ENCODE data around the gene BMP6. TPM values are rescaled to one million over a fixed set of nuclear protein-coding genes. Genes with fewer than 3 reads are reported as not detected.
A peak's percentile ranks its signal among the peaks of the same experiment; 100 is the strongest.

BMP6 gene
- polyA plus RNA-seq, 1 donor (not counting 4 experiments of a cell fraction or from before 2014, with no cell fraction given), result 0.05 TPM

DNA sequence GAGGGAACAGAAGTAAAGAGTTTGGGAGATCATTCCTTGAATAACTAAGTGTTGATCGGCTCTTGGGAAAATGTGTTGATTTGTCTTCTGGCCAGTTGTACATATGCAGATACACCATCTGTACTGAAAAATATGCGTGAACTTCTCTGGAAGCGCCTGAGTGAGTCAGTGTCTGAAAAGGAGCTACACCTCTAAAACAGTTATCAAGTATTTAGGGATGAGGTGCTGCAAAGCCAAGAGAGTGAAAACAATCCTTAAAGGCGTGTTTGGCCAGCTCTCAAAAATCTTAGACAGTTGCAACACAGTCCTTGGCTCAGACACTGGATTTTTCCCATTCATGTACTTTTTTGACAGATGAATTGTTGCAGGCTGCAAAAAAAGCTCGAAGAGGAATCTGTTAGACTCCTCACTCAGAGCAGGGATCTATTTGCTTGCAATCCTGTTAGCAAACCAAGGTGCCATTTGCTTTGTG lies 61.3 kb downstream of the BMP6 start:
- FAIRE-seq (no peak), DNase-seq (ENCODE audit: low read depth, low spot score) (no peak)
- Histone ChIP-seq H3K9ac (ENCODE audit: control insufficient read depth, extremely low read depth, insufficient read depth, low read length) (no peak overlapping the region), H3K27me3 (ENCODE audit: control insufficient read depth, extremely low read depth, insufficient read depth, low read length) (peaks cover 4% of the 10 kb centered on the region), H3K27ac (ENCODE audit: control insufficient read depth, insufficient read depth, low read length) (no peak overlapping the region), H3K9me1 (ENCODE audit: control insufficient read depth, extremely low read depth, insufficient read depth, low read length) (no peaks in the 10 kb centered on the region), H3K4me3 (ENCODE audit: control insufficient read depth in 2 of 3, extremely low read depth in 1 of 3, insufficient read depth in 2 of 3, low read depth in 1 of 3, low read length in 3 of 3) (no peak overlapping the region), H3K9me3 (ENCODE audit: control insufficient read depth, low read depth, low read length) (no peaks in the 10 kb centered on the region), H3K4me1 (ENCODE audit: control insufficient read depth, extremely low read depth, insufficient read depth, low read length) (no peaks in the 10 kb centered on the region), H3K79me2 (ENCODE audit: control insufficient read depth, insufficient read depth, low read length) (no peaks in the 10 kb centered on the region), H3K36me3 (ENCODE audit: control insufficient read depth in 2 of 2, extremely low read depth in 1 of 2, insufficient read depth in 2 of 2, low read length in 2 of 2) (no peaks in the 10 kb centered on the region), H4K20me1 (ENCODE audit: control insufficient read depth, extremely low read depth, insufficient read depth, low read length) (no peaks in the 10 kb centered on the region), H2AFZ (ENCODE audit: control insufficient read depth, low read length) (no peak overlapping the region), H3K4me2 (ENCODE audit: control insufficient read depth, extremely low read depth, insufficient read depth, low read depth, low read length) (peak overlapping the region; percentile 9)
- no peak for TF ChIP-seq EZH2 (IDR thresholded peaks at IDR 0.05; ENCODE audit: low read length)
- TF ChIP-seq, protein P1, sequence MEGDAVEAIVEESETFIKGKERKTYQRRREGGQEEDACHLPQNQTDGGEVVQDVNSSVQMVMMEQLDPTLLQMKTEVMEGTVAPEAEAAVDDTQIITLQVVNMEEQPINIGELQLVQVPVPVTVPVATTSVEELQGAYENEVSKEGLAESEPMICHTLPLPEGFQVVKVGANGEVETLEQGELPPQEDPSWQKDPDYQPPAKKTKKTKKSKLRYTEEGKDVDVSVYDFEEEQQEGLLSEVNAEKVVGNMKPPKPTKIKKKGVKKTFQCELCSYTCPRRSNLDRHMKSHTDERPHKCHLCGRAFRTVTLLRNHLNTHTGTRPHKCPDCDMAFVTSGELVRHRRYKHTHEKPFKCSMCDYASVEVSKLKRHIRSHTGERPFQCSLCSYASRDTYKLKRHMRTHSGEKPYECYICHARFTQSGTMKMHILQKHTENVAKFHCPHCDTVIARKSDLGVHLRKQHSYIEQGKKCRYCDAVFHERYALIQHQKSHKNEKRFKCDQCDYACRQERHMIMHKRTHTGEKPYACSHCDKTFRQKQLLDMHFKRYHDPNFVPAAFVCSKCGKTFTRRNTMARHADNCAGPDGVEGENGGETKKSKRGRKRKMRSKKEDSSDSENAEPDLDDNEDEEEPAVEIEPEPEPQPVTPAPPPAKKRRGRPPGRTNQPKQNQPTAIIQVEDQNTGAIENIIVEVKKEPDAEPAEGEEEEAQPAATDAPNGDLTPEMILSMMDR (optimal IDR thresholded peaks at IDR 0.05 in 1 of 3, IDR thresholded peaks at IDR 0.05 in 1 of 3, conservative IDR thresholded peaks at IDR 0.05 in 1 of 3; ENCODE audit: extremely low read depth in 1 of 3, insufficient read depth in 2 of 3, low read length in 3 of 3), result no peak
- dilution Hi-C loops (cut with MboI; ENCODE audit: extremely low pct_ligation_motif_present, low sequenced_read_pairs), result no loop called here

DNA sequence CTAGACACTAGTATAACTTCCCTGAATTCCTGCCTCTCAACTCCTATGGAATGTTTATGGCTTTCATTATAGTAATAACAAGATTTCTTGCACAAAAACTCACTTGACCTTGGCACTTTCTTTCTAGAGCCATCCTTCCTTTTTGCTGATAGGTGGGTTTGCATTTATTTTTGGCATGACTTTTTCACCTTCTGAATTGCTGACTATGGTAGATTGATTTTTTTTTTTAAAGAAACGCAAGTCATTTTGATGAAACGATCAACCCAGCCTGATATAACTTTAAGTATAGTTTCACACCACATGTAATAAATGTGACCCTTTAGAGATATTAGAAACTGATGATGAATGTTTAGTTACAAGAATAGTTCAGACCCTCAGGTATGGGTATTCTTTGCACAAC lies 61.8 kb downstream of the BMP6 start:
- FAIRE-seq, result no peak
- Histone ChIP-seq H3K9me3 (ENCODE audit: control insufficient read depth, low read depth, low read length) (no peaks in the 10 kb centered on the region), H2AFZ (ENCODE audit: control insufficient read depth, low read length) (no peak overlapping the region), H3K36me3 (ENCODE audit: control insufficient read depth in 2 of 2, extremely low read depth in 1 of 2, insufficient read depth in 2 of 2, low read length in 2 of 2) (no peaks in the 10 kb centered on the region), H3K4me1 (ENCODE audit: control insufficient read depth, extremely low read depth, insufficient read depth, low read length) (no peaks in the 10 kb centered on the region), H3K4me3 (ENCODE audit: control insufficient read depth in 2 of 3, extremely low read depth in 1 of 3, insufficient read depth in 2 of 3, low read depth in 1 of 3, low read length in 3 of 3) (no peak overlapping the region), H3K27me3 (ENCODE audit: control insufficient read depth, extremely low read depth, insufficient read depth, low read length) (peaks cover 4% of the 10 kb centered on the region), H3K4me2 (ENCODE audit: control insufficient read depth, extremely low read depth, insufficient read depth, low read depth, low read length) (no peak overlapping the region), H3K9ac (ENCODE audit: control insufficient read depth, extremely low read depth, insufficient read depth, low read length) (no peak overlapping the region), H3K27ac (ENCODE audit: control insufficient read depth, insufficient read depth, low read length) (no peak overlapping the region), H3K79me2 (ENCODE audit: control insufficient read depth, insufficient read depth, low read length) (no peaks in the 10 kb centered on the region), H4K20me1 (ENCODE audit: control insufficient read depth, extremely low read depth, insufficient read depth, low read length) (no peaks in the 10 kb centered on the region), H3K9me1 (ENCODE audit: control insufficient read depth, extremely low read depth, insufficient read depth, low read length) (no peaks in the 10 kb centered on the region)
- dilution Hi-C loops (cut with MboI; ENCODE audit: extremely low pct_ligation_motif_present, low sequenced_read_pairs), result no loop called here
- TF ChIP-seq EZH2 (IDR thresholded peaks at IDR 0.05; ENCODE audit: low read length), result no peak
- TF ChIP-seq, protein P1 (optimal IDR thresholded peaks at IDR 0.05 in 1 of 3, IDR thresholded peaks at IDR 0.05 in 1 of 3, conservative IDR thresholded peaks at IDR 0.05 in 1 of 3; ENCODE audit: extremely low read depth in 1 of 3, insufficient read depth in 2 of 3, low read length in 3 of 3), result no peak
- DNase-seq (ENCODE audit: low read depth, low spot score), result no peak

Data from keratinocyte (primary cell).